Progenitor cell of endocrine pancreas (in vitro differentiated cells): ENCODE data around the gene HOXB6. TPM values are rescaled to one million over a fixed set of nuclear protein-coding genes. Genes with fewer than 3 reads are reported as not detected.
A peak's percentile ranks its signal among the peaks of the same experiment; 100 is the strongest.

Experiments used
- DNase-seq: peaks from one replicate; pipeline ENCODE4 v3.0.0; 2021; ENCODE audit warnings: low spot score; ENCODE audit not compliant: unreplicated experiment
- H3K27ac Mint-ChIP-seq: 2 replicates; pipeline ENCODE4 v1.8.0; 2021; ENCODE audit warnings: mild to moderate bottlenecking, moderate library complexity, mixed read lengths
- H3K27me3 Mint-ChIP-seq: 2 replicates; pipeline ENCODE4 v1.8.0; 2021; ENCODE audit warnings: mixed read lengths
- H3K36me3 Mint-ChIP-seq: 2 replicates; pipeline ENCODE4 v1.8.0; 2022; ENCODE audit warnings: mixed read lengths; ENCODE audit not compliant: insufficient read depth
- H3K4me1 Mint-ChIP-seq: 2 replicates; pipeline ENCODE4 v1.8.0; 2021; ENCODE audit warnings: low read depth, mixed read lengths
- H3K4me3 Mint-ChIP-seq: 2 replicates; pipeline ENCODE4 v1.8.0; 2021; ENCODE audit warnings: low read depth, mild to moderate bottlenecking, moderate library complexity, mixed read lengths
- H3K9me3 Mint-ChIP-seq: 2 replicates; pipeline ENCODE4 v1.8.0; 2021; ENCODE audit warnings: low read depth, mixed read lengths
- total RNA-seq: library from RNA; stranded (reverse); gene quantifications from 2 replicates; pipeline ENCODE4 v1.2.1, GENCODE V29; 2021
- TF ChIP-seq, protein P1 (sequence below): fragments of 200-600 bp; sonication (generic); IDR thresholded peaks from one replicate; pipeline ENCODE4 v1.5.0; 2021; ENCODE audit warnings: antibody characterized with exemption, mild to moderate bottlenecking; ENCODE audit not compliant: unreplicated experiment

The HOXB6 gene
- total RNA-seq, 1 donor from 2014 or later, result 0.96 TPM

DNA sequence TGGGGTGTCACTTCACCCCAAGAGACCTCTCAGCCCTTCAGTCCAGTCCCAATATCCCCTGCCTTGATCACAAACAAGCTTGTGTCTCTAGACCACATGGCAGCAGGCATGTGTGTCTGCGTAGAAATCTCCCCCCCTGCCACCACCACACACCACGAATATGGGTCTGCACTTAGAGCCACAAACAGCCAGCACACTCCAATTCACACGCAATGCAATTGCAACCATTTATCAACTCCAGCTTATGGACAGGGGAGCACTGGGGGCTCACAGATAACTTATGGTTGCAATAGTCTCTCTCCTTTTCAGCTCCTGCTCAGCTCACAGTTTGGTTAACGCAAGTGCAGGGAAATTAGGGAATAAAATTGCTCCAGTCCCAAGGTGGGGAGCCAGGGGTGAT, 18.8 kb upstream of the HOXB6 start:
- TF ChIP-seq, protein P1, sequence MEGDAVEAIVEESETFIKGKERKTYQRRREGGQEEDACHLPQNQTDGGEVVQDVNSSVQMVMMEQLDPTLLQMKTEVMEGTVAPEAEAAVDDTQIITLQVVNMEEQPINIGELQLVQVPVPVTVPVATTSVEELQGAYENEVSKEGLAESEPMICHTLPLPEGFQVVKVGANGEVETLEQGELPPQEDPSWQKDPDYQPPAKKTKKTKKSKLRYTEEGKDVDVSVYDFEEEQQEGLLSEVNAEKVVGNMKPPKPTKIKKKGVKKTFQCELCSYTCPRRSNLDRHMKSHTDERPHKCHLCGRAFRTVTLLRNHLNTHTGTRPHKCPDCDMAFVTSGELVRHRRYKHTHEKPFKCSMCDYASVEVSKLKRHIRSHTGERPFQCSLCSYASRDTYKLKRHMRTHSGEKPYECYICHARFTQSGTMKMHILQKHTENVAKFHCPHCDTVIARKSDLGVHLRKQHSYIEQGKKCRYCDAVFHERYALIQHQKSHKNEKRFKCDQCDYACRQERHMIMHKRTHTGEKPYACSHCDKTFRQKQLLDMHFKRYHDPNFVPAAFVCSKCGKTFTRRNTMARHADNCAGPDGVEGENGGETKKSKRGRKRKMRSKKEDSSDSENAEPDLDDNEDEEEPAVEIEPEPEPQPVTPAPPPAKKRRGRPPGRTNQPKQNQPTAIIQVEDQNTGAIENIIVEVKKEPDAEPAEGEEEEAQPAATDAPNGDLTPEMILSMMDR, result no peak
- no peaks in the 10 kb centered on the region for H3K9me3 Mint-ChIP-seq
- no peak overlapping the region for H3K4me3 Mint-ChIP-seq

DNA sequence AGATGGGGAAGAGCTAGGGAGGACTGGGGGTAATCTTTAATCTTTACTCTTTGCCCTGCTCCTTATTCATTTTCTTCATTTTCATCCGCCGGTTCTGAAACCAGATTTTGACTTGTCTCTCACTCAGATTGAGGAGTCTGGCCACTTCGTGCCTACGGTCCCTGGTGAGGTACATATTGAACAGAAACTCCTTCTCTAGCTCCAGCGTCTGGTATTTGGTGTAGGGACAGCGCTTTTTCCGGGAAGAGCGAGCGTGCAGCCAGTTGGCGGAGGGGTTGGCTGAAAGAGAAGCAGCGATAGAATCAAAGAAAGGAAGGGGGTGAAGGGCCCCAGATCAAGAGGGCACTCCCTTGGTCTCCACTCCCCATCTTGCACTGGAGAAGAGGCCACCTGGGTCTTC, 18.1 kb upstream of the HOXB6 start:
- Mint-ChIP-seq H3K4me3 (no peak overlapping the region), H3K36me3 (no peaks in the 10 kb centered on the region), H3K27me3 (peaks cover 92% of the 10 kb centered on the region), H3K9me3 (no peaks in the 10 kb centered on the region), H3K27ac (no peak overlapping the region), H3K4me1 (peaks cover 7% of the 10 kb centered on the region)
- no peak for DNase-seq
- TF ChIP-seq, protein P1, result no peak

More for the DNA sequence above, 18.8 kb upstream of the HOXB6 start:
- peaks cover 92% of the 10 kb centered on the region for H3K27me3 Mint-ChIP-seq
- peaks cover 7% of the 10 kb centered on the region for H3K4me1 Mint-ChIP-seq
- DNase-seq, result no peak
- H3K27ac Mint-ChIP-seq, result no peak overlapping the region
- H3K36me3 Mint-ChIP-seq, result no peaks in the 10 kb centered on the region

DNA sequence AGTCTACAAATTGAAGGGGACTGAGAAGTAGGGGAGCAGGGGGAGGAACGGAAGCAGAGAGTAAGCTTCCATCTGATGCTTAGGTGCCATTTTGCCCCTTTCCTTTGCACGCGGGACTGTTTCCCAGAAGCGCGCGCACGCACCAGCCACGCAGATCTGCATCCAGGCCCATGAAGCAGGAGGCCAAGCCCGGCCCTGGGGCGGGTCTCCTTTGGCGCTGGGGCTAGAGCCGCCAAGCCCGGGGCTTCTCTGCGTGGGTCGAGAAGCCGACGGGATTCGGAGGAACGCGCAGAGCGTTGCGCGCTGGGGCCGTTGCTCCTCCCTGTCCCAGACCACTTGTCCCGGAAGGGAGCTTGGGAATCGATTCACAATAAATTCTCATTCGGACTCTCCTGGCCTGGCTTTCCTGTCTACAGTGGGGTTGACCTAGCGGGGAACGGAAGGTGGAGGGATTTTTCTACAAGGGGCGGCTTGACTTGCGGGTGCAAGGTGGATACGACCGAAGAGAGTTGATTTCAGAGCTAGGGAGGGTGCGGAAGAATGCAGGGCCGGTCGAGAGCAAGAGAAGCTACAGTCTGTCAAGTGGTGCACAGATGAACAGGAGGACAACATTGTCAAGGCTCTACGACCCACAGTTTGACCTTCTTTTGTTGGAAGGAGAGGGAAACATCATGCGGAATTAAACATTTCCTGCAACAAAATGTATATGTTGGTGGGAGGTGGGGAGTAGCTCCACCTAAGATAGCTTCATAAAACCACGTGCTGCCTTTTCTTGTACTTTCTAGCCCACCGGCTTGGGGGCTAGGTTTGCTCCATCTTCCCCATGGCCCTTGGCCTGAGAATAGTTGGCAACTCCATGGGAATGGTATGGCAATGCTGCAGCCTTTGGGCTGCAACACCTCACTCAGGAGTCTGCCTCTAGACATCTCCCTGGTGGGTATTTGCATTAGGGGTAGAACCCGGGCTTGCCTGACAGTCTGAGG, 16.9 kb upstream of the HOXB6 start:
- no peak for DNase-seq
- H3K27ac Mint-ChIP-seq, result no peak overlapping the region
- TF ChIP-seq, protein P1, result no peak
- H3K36me3 Mint-ChIP-seq, result no peaks in the 10 kb centered on the region
- no peaks in the 10 kb centered on the region for H3K9me3 Mint-ChIP-seq
- H3K4me3 Mint-ChIP-seq, result no peak overlapping the region
- peaks cover 92% of the 10 kb centered on the region for H3K27me3 Mint-ChIP-seq
- H3K4me1 Mint-ChIP-seq, result peaks cover 7% of the 10 kb centered on the region

DNA sequence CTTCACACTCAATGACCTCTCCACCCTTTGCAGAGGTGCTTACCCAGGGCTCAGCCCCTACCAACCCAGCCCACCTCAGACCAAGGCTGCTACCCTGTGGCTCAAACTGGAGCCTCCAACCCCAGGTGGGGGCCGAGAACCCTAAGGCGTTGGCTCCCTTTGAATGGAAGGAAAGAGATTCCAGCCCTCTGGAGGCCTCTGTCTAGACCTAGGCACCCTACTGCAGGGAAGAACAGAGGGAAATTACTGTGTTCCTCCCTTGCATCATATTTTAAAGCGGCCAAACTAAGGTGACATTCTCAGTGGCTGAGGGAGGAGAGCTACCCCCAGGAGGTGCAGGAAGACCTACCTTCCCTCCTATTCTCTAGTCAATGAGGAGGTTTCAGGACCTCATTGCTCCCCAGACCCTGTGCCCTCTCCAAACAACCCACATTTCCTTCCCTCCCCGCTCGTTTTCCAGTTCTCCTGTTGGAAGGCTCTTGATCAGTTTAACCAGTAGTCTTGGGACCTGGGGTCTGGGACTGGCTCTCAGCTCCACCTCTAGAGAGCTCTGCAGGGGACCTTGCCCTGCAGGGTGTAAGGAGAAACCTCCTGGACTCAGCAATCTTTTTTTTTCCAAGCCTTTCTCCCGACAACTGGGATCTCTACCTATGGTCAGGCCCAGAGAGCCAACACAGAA, 15.8 kb upstream of the HOXB6 start:
- Mint-ChIP-seq H3K27ac (no peak overlapping the region), H3K4me3 (no peak overlapping the region), H3K36me3 (no peaks in the 10 kb centered on the region), H3K9me3 (no peaks in the 10 kb centered on the region), H3K27me3 (peaks cover 93% of the 10 kb centered on the region), H3K4me1 (peaks cover 4% of the 10 kb centered on the region)
- TF ChIP-seq, protein P1, result no peak
- no peak for DNase-seq

DNA sequence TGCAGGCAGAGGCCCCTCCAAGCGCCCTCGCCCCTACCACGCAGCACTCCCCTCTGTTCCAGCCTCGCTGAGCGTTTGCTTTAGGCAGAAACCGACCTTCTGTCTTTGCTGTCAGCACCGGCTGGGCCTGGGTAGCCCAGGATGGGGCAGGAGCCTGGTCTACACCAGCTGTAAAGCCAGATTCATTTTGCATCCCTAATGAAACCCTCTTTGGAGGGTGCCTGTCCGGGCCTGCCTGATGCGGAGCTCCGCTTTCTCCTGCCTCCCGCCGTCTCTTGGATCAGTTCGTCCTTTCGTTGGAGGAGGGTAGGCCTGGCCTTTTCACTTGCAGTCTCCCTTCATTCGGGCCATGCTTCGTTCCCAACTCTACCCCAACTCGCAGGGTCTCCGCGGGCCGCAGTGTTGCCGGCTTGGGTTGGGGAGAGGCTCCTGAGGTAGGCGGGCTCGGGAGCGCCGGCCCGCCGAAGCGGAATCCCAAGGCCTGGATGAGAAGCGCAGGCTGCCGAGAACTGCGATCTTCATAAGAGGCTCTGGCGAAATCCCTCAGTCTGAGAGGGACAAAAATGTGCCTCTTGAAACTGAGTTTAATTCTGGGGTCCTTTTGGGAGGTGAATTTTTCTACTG, 15.2 kb upstream of the HOXB6 start:
- no peak overlapping the region for H3K4me3 Mint-ChIP-seq
- peaks cover 3% of the 10 kb centered on the region for H3K4me1 Mint-ChIP-seq
- H3K9me3 Mint-ChIP-seq, result no peaks in the 10 kb centered on the region
- H3K27ac Mint-ChIP-seq, result peak overlapping the region; percentile 16
- TF ChIP-seq, protein P1, result no peak
- no peaks in the 10 kb centered on the region for H3K36me3 Mint-ChIP-seq
- H3K27me3 Mint-ChIP-seq, result peaks cover 97% of the 10 kb centered on the region
- no peak for DNase-seq
